HepG2 (cell line): Measurements from ENCODE around the gene CCDC154. TPM values are rescaled to one million over a fixed set of nuclear protein-coding genes. Genes with fewer than 3 reads are reported as not detected.

ENCODE experiments used
- ATM ChIP-seq: fragments of 450-650 bp; IDR thresholded peaks from 2 replicates; pipeline ENCODE4 v1.7.1; 2017; ENCODE audit warnings: mild to moderate bottlenecking, borderline replicate concordance
- GATAD2A ChIP-seq: IDR thresholded peaks from 2 replicates; pipeline ENCODE4 v1.6.1; 2016
- GZF1 ChIP-seq: sonication (generic); formaldehyde crosslinking; IDR thresholded peaks from 2 replicates; pipeline ENCODE4 v1.5.1; 2020; ENCODE audit warnings: mild to moderate bottlenecking, missing genetic modification reagents
- HNRNPUL1 ChIP-seq: fragments of 200-400 bp; formaldehyde crosslinking; IDR thresholded peaks from 2 replicates; pipeline ENCODE4 v1.6.1; 2017; ENCODE audit warnings: low read depth, mild to moderate bottlenecking, low read length, moderate library complexity
- ISL2 ChIP-seq: sonication (generic); formaldehyde crosslinking; IDR thresholded peaks from 2 replicates; pipeline ENCODE4 v1.5.0; 2020; ENCODE audit warnings: missing genetic modification reagents
- KDM4B ChIP-seq: sonication (generic); formaldehyde crosslinking; IDR thresholded peaks from 2 replicates; pipeline ENCODE4 v1.4.0; 2020; ENCODE audit warnings: missing genetic modification reagents
- MTA3 ChIP-seq: sonication (generic); formaldehyde crosslinking; IDR thresholded peaks from 2 replicates; pipeline ENCODE4 v1.4.0; 2020; ENCODE audit warnings: missing genetic modification reagents
- RFX1 ChIP-seq: fragments of 450-650 bp; IDR thresholded peaks from 2 replicates; pipeline ENCODE4 v1.6.1; 2017
- SALL1 ChIP-seq: sonication (generic); formaldehyde crosslinking; IDR thresholded peaks from 2 replicates; pipeline ENCODE4 v1.8.0; 2022; ENCODE audit warnings: mild to moderate bottlenecking, missing genetic modification reagents
- YEATS4 ChIP-seq: sonication (generic); formaldehyde crosslinking; IDR thresholded peaks from 2 replicates; pipeline ENCODE4 v1.4.0; 2020; ENCODE audit warnings: missing genetic modification reagents, borderline replicate concordance
- ZNF225 ChIP-seq: sonication (generic); formaldehyde crosslinking; IDR thresholded peaks from 2 replicates; pipeline ENCODE4 v1.4.0; 2020; ENCODE audit warnings: mild to moderate bottlenecking, missing genetic modification reagents
- ZNF232 ChIP-seq: sonication (generic); formaldehyde crosslinking; IDR thresholded peaks from 2 replicates; pipeline ENCODE4 v1.4.0; 2020; ENCODE audit warnings: missing genetic modification reagents, borderline replicate concordance
- ZNF468 ChIP-seq: sonication (generic); formaldehyde crosslinking; IDR thresholded peaks from 2 replicates; pipeline ENCODE4 v1.8.0; 2022; ENCODE audit warnings: mild to moderate bottlenecking, moderate library complexity, missing genetic modification reagents
- ZNF570 ChIP-seq: sonication (generic); formaldehyde crosslinking; IDR thresholded peaks from 2 replicates; pipeline ENCODE4 v1.4.0; 2020; ENCODE audit warnings: mild to moderate bottlenecking, missing genetic modification reagents, borderline replicate concordance
- polyA plus RNA-seq, 8 experiments: library from polyadenylated mRNA; depleted of rRNA in 3 of 8; stranded (reverse) in 7 of 8; unstranded in 1 of 8; fragments of >200 nt; fragmentation: Illumina TruSeq in 4 of 8; extraction: Trizol in 4 of 8; gene quantifications; 2 replicates each; pipeline versions ENCODE4 v1.2.1 to v1.2.3, GENCODE V29; 2011 to 2016; ENCODE audit warnings: low read depth in 4 of 8, missing spikeins in 1 of 8, mixed read lengths in 1 of 8; ENCODE audit not compliant: insufficient read depth in 1 of 8
- total RNA-seq, 5 experiments: library from RNA; depleted of rRNA; stranded (reverse); fragments of >200 nt; fragmentation: Illumina TruSeq; extraction: Trizol; gene quantifications; 2 replicates each; pipeline ENCODE4 v1.2.3, GENCODE V29; 2016; ENCODE audit warnings: low read depth in 1 of 5
- TF ChIP-seq, protein P1 (sequence below): sonication (generic); formaldehyde crosslinking; IDR thresholded peaks from 2 replicates; pipeline ENCODE4 v1.5.1; 2020; ENCODE audit warnings: missing genetic modification reagents, mild to moderate bottlenecking, borderline replicate concordance
- TF ChIP-seq, protein P2 (sequence below): IDR thresholded peaks from 2 replicates; pipeline ENCODE4 v1.6.1; 2016; ENCODE audit warnings: mild to moderate bottlenecking, missing biosample characterization, missing genetic modification reagents
- TF ChIP-seq, protein P3 (sequence below): sonication (generic); formaldehyde crosslinking; IDR thresholded peaks from 2 replicates; pipeline ENCODE4 v1.4.0; 2020; ENCODE audit warnings: mild to moderate bottlenecking, missing genetic modification reagents
- TF ChIP-seq, protein P4 (sequence below): sonication (generic); formaldehyde crosslinking; IDR thresholded peaks from 2 replicates; pipeline ENCODE4 v1.5.1; 2020; ENCODE audit warnings: mild to moderate bottlenecking, missing genetic modification reagents, moderate library complexity
- TF ChIP-seq, protein P5 (sequence below): sonication (generic); formaldehyde crosslinking; IDR thresholded peaks from 2 replicates; pipeline ENCODE4 v1.4.0; 2020; ENCODE audit warnings: missing genetic modification reagents, borderline replicate concordance

The CCDC154 gene
- total and polyA plus RNA-seq, 2 of the 13 experiments (the other 11 are each of a cell fraction or from before 2014, with no cell fraction given), result 0.92 to 1.5 TPM

DNA sequence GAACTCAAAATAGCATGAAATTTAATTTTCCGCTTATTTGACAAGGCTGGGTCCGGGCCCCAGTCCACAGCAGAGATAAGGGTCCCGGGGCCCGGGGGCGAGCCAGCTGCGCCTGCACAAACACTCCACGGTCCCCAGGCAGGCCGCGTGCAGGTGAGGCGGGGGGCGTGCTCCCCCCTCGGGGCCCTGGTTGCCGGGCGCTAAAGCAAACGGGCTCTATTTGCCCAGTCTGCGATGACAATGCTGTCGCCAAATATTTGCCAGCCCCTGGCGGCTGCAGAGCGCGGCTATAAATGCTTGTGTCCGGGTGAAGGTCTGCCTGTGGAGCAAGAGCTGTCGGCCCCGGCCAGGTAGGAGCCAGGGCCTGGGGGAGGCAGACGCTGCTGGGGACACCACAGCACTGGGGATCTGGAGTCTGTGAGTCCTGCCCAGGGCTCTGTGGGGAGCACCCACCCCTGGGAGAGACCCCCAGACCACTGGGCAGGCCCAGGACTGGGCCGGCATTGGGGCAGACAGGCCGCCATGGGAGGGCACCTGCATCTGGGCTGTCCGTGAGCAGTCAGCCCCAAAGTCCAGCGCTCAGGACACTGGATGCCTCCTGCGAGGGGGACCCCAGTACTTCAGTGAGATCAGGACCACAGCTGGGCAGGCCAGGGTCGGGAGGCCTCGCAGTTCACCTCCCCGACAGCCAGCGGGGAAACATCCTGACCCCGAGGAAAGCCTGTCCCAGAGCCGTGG, 13.4 kb downstream of the CCDC154 start, which contains the start of gene PERCC1 (continued):
- no peak for TF ChIP-seq ZNF468 (CRISPR knock-in tag)
- no peak for TF ChIP-seq ZNF232 (CRISPR knock-in tag)
- 0 out of 2 replicates have a peak, but pooled peaks have one; percentile 25 for TF ChIP-seq GZF1 (CRISPR knock-in tag)
- TF ChIP-seq YEATS4 (CRISPR knock-in tag), result peak; percentile 56; the same call in 1 of the 2 replicates
- peak; percentile 68; the same call in 1 of the 2 replicates for TF ChIP-seq ISL2 (CRISPR knock-in tag)
- TF ChIP-seq, protein P1, sequence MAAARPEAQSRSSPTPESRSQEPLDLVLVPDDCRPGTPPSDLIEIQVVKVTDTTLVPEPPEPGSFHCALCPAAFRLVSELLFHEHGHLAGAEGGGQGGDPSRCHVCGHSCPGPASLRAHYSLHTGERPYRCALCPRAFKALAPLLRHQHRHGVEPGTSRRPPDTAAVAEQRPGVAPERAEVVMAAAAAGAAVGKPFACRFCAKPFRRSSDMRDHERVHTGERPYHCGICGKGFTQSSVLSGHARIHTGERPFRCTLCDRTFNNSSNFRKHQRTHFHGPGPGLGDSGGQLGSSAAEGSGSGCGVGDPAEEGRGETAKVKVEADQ (CRISPR knock-in tag), result no peak
- no peak for TF ChIP-seq ZNF570 (CRISPR knock-in tag)
- no peak for TF ChIP-seq RFX1
- TF ChIP-seq KDM4B (CRISPR knock-in tag), result no peak
- TF ChIP-seq HNRNPUL1, result no peak
- TF ChIP-seq SALL1 (CRISPR knock-in tag), result peak; percentile 79
- TF ChIP-seq MTA3, result no peak
- TF ChIP-seq ATM, result no peak
- TF ChIP-seq, protein P2, sequence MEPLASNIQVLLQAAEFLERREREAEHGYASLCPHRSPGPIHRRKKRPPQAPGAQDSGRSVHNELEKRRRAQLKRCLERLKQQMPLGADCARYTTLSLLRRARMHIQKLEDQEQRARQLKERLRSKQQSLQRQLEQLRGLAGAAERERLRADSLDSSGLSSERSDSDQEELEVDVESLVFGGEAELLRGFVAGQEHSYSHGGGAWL (CRISPR knock-in tag), result 0 out of 2 replicates have a peak, but pooled peaks have one; percentile 49
- TF ChIP-seq, protein P3, sequence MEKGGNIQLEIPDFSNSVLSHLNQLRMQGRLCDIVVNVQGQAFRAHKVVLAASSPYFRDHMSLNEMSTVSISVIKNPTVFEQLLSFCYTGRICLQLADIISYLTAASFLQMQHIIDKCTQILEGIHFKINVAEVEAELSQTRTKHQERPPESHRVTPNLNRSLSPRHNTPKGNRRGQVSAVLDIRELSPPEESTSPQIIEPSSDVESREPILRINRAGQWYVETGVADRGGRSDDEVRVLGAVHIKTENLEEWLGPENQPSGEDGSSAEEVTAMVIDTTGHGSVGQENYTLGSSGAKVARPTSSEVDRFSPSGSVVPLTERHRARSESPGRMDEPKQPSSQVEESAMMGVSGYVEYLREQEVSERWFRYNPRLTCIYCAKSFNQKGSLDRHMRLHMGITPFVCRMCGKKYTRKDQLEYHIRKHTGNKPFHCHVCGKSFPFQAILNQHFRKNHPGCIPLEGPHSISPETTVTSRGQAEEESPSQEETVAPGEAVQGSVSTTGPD (CRISPR knock-in tag), result no peak
- peak; percentile 76 for TF ChIP-seq GATAD2A (CRISPR knock-in tag)
- TF ChIP-seq ZNF225 (CRISPR knock-in tag), result no peak
- TF ChIP-seq, protein P4, sequence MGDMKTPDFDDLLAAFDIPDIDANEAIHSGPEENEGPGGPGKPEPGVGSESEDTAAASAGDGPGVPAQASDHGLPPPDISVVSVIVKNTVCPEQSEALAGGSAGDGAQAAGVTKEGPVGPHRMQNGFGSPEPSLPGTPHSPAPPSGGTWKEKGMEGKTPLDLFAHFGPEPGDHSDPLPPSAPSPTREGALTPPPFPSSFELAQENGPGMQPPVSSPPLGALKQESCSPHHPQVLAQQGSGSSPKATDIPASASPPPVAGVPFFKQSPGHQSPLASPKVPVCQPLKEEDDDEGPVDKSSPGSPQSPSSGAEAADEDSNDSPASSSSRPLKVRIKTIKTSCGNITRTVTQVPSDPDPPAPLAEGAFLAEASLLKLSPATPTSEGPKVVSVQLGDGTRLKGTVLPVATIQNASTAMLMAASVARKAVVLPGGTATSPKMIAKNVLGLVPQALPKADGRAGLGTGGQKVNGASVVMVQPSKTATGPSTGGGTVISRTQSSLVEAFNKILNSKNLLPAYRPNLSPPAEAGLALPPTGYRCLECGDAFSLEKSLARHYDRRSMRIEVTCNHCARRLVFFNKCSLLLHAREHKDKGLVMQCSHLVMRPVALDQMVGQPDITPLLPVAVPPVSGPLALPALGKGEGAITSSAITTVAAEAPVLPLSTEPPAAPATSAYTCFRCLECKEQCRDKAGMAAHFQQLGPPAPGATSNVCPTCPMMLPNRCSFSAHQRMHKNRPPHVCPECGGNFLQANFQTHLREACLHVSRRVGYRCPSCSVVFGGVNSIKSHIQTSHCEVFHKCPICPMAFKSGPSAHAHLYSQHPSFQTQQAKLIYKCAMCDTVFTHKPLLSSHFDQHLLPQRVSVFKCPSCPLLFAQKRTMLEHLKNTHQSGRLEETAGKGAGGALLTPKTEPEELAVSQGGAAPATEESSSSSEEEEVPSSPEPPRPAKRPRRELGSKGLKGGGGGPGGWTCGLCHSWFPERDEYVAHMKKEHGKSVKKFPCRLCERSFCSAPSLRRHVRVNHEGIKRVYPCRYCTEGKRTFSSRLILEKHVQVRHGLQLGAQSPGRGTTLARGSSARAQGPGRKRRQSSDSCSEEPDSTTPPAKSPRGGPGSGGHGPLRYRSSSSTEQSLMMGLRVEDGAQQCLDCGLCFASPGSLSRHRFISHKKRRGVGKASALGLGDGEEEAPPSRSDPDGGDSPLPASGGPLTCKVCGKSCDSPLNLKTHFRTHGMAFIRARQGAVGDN, result peak; percentile 82
- TF ChIP-seq, protein P5, sequence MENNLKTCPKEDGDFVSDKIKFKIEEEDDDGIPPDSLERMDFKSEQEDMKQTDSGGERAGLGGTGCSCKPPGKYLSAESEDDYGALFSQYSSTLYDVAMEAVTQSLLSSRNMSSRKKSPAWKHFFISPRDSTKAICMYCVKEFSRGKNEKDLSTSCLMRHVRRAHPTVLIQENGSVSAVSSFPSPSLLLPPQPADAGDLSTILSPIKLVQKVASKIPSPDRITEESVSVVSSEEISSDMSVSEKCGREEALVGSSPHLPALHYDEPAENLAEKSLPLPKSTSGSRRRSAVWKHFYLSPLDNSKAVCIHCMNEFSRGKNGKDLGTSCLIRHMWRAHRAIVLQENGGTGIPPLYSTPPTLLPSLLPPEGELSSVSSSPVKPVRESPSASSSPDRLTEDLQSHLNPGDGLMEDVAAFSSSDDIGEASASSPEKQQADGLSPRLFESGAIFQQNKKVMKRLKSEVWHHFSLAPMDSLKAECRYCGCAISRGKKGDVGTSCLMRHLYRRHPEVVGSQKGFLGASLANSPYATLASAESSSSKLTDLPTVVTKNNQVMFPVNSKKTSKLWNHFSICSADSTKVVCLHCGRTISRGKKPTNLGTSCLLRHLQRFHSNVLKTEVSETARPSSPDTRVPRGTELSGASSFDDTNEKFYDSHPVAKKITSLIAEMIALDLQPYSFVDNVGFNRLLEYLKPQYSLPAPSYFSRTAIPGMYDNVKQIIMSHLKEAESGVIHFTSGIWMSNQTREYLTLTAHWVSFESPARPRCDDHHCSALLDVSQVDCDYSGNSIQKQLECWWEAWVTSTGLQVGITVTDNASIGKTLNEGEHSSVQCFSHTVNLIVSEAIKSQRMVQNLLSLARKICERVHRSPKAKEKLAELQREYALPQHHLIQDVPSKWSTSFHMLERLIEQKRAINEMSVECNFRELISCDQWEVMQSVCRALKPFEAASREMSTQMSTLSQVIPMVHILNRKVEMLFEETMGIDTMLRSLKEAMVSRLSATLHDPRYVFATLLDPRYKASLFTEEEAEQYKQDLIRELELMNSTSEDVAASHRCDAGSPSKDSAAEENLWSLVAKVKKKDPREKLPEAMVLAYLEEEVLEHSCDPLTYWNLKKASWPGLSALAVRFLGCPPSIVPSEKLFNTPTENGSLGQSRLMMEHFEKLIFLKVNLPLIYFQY, result no peak; the same call in 1 of the 2 replicates
